Thoracic aorta (tissue), 2 donors: ENCODE measurements around the gene WNK2. TPM values are rescaled to one million over a fixed set of nuclear protein-coding genes. Genes with fewer than 3 reads are reported as not detected.

Source experiments
- ATAC-seq: fragments of 150-250 bp; one replicate; pipeline ENCODE4 v1.8.0; 2017; ENCODE audit warnings: low read depth; ENCODE audit not compliant: insufficient number of reproducible peaks, low FRiP score
- DNase-seq: peaks from one replicate; pipeline ENCODE4 v3.0.0-alpha.2; 2020; ENCODE audit warnings: low spot score
- H3K27ac ChIP-seq, 2 donors: fragments of 200-600 bp; sonication (generic); 1 replicate in 1 of 2; 2 replicates in 1 of 2; pipeline ENCODE4 v1.5.1; 2016; ENCODE audit warnings: mild to moderate bottlenecking in 2 of 2, moderate library complexity in 2 of 2
- H3K27me3 ChIP-seq: fragments of 200-600 bp; sonication (generic); replicated peaks from 2 replicates; pipeline ENCODE4 v1.6.0; 2016; ENCODE audit warnings: mild to moderate bottlenecking; ENCODE audit not compliant: insufficient read depth
- H3K36me3 ChIP-seq: fragments of 200-600 bp; sonication (generic); one replicate; pipeline ENCODE4 v1.5.1; 2016
- H3K4me1 ChIP-seq, 2 donors: fragments of 200-600 bp; sonication (generic); 1 replicate in 1 of 2; 2 replicates in 1 of 2; pipeline versions ENCODE4 v1.5.1 to v1.6.0; 2016; ENCODE audit warnings: low read depth in 2 of 2, mild to moderate bottlenecking in 1 of 2; ENCODE audit not compliant: control insufficient read depth in 1 of 2
- H3K4me3 ChIP-seq: fragments of 200-600 bp; sonication (generic); 2 replicates; pipeline ENCODE4 v1.5.1; 2016; ENCODE audit warnings: mild to moderate bottlenecking
- H3K9me3 ChIP-seq: fragments of 200-600 bp; sonication (generic); 2 replicates; pipeline ENCODE4 v1.5.1; 2016
- total RNA-seq, 2 donors: library from RNA; depleted of rRNA; stranded (reverse); fragments of >200 nt; gene quantifications; one replicate each; pipeline versions ENCODE4 v1.1.0 to v1.2.3, GENCODE V29; 2016
- TF ChIP-seq, protein P1 (sequence below): fragments of 200-600 bp; sonication (generic); IDR thresholded peaks from one replicate; pipeline ENCODE4 v1.5.1; 2019; ENCODE audit warnings: antibody characterized with exemption

WNK2 gene
- total RNA-seq, 2 donors from 2014 or later = 0.95 to 4.7 TPM

DNA sequence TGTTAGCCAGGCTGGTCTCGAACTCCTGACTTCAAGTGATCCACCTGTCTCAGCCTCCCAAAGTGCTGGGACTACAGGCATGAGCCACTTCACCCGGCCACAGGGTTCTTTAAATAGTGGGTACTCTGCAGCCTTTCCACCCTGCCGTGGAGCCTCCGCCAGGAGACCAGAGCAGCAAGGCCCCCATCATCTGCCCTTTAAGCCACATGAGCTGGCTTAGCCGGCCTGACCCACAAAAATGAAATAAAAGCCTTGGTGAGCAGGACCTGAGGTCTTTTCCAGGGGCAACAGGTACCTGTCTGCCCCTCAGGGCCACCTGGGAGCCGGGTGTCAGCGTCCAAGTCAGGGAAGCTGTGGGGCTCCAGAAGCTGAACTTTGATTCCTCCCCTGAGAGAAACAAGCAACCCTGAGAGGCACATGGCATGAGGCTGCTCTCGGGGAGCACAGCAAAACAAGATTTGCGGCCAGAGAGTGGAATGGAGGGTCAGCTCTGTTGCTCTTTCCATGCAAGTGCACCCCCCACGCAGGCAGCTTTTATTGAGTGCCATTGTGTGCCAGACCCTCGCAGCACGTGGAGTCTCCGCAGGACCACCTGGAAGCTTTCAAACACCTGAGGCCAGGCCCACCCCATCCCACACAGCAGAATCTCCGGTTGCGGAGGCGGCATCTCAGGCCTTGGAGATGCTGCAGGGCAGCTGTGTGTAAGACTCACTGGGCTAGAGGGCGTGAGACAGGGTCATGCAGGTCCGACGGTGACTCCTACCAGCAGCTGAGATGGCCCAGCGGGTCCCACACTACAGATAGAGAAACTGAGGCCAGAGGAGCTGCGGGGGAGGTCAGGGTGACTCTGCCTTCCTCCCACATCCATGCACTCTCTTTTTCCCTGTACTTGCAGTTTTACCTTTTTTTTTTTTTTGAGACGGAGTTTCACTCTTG, 4.8 kb upstream of the WNK2 start:
- no peaks in the 10 kb centered on the region for H3K27me3 ChIP-seq
- TF ChIP-seq, protein P1, sequence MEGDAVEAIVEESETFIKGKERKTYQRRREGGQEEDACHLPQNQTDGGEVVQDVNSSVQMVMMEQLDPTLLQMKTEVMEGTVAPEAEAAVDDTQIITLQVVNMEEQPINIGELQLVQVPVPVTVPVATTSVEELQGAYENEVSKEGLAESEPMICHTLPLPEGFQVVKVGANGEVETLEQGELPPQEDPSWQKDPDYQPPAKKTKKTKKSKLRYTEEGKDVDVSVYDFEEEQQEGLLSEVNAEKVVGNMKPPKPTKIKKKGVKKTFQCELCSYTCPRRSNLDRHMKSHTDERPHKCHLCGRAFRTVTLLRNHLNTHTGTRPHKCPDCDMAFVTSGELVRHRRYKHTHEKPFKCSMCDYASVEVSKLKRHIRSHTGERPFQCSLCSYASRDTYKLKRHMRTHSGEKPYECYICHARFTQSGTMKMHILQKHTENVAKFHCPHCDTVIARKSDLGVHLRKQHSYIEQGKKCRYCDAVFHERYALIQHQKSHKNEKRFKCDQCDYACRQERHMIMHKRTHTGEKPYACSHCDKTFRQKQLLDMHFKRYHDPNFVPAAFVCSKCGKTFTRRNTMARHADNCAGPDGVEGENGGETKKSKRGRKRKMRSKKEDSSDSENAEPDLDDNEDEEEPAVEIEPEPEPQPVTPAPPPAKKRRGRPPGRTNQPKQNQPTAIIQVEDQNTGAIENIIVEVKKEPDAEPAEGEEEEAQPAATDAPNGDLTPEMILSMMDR = no peak
- H3K27ac ChIP-seq = no peak overlapping the region
- no peak overlapping the region for H3K4me3 ChIP-seq
- H3K36me3 ChIP-seq = no peaks in the 10 kb centered on the region
- H3K9me3 ChIP-seq = no peaks in the 10 kb centered on the region
- peaks cover 0 to 9% of the 10 kb centered on the region in 2 donors for H3K4me1 ChIP-seq
- ATAC-seq (no peak), DNase-seq (no peak)

DNA sequence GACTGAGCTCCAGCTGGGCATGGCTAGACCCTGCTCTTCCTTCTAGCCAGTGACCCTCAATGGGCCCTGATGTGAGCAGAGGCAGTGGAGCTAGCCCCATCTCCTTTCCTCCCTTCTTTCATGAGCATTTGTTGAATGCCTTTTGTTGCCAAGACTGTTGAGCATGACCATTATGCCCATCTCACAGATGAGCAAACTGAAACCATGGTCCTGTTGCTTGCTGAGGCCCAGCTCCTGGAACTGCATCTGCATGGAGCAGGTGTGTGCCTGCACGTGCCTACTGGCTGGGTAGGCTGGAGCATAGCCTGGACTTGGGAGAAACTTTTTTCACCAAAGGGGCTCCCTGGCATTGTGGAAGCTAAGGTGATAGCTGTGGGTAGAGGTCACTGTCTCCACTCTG, 3.0 kb upstream of the WNK2 start:
- H3K9me3 ChIP-seq = no peaks in the 10 kb centered on the region
- DNase-seq (no peak), ATAC-seq (no peak)
- no peak overlapping the region for H3K27ac ChIP-seq
- H3K27me3 ChIP-seq = no peaks in the 10 kb centered on the region
- TF ChIP-seq, protein P1 = no peak
- no peaks in the 10 kb centered on the region for H3K36me3 ChIP-seq
- H3K4me1 ChIP-seq = peaks cover 4 to 16% of the 10 kb centered on the region in 2 donors
- H3K4me3 ChIP-seq = no peak overlapping the region

DNA sequence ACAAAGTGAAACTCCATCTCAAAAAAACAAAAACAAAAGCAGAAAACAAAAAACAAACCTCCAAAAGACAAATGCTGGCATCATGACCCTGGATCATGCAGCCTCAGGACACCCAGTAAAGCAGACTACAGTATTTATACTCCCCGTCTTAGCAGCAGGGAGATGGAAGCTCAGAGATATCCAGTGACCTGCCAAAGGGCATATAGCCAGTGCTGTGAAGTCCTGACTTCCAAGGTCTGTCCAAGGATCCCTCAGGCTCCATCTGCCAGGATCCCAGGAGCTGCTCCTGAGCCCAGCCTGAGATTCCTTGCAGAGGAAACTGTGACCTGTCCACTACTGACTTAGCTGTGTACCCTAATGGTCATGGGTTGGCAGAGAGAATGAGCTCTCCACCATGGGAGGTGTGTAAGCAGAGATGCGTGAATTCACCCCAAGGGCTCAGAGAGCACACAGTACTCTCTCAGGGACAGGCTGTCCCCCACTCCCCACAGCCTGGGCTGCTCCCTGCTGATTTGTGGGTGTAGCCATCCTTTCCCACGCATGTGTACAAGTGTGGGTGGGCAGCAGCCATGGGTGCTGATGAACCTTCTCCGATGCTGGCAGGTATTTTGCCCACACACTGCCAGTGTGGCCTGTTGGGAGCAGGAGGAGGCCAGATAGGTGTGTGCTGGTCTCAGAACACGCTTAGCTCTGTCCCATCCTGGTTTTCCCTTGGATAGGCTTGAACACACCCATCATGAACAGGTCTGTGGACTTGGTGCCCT, 2.1 kb upstream of the WNK2 start:
- DNase-seq (no peak), ATAC-seq (no peak)
- TF ChIP-seq, protein P1 = no peak
- Histone ChIP-seq H3K27ac (no peak overlapping the region), H3K36me3 (no peaks in the 10 kb centered on the region), H3K27me3 (no peaks in the 10 kb centered on the region), H3K9me3 (no peaks in the 10 kb centered on the region), H3K4me3 (no peak overlapping the region), H3K4me1 (peaks cover 4 to 16% of the 10 kb centered on the region in 2 donors)

DNA sequence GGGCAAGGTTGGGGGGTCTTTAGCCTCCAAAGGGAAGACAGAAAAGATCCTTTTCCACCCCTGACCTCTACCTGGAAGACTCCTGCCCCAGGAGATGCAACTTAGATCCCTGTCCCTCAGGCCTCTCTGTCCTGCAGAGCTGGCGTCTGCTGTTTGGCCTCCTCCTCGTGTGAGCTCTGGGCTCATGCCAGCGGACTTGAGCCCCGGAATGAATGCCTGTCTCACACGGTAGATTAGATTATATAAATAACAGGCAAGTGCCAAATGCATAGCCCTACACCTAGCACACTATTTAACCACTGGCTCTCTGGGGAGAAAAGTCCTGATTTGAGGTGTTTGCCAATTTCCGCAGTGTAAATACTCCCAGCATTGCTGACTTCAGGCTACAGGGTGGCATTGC, 1.4 kb upstream of the WNK2 start:
- H3K27ac ChIP-seq = no peak overlapping the region
- H3K27me3 ChIP-seq = no peaks in the 10 kb centered on the region
- peaks cover 4 to 16% of the 10 kb centered on the region in 2 donors for H3K4me1 ChIP-seq
- no peaks in the 10 kb centered on the region for H3K9me3 ChIP-seq
- no peaks in the 10 kb centered on the region for H3K36me3 ChIP-seq
- no peak overlapping the region for H3K4me3 ChIP-seq
- DNase-seq = no peak
- TF ChIP-seq, protein P1 = no peak
- ATAC-seq = no peak

DNA sequence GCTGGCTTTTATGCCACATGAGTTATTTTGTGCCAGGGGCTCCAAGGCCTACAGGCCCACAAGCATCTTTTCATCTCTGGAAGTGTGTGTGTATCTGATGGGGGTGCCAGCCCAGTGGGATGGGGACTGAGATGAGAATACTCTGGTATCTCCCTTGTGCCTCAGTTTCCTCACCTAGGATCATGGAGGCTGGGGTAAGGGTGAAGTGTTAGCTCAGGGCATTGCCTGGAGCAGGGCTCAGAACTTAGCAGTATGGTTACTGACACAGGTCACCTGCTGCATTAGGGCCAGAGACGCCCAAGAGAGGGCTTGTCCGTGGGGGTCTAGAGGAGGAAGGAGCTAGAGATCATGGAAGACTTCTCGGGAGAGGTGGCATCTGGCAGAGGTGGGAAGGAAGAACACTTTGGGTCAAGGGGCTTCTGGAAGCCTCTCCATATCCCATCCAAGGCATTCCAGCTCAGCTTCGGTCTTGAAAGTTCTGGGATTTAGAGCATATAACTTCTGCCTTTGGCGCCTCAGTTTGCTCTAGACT, 742 bp upstream of the WNK2 start:
- TF ChIP-seq, protein P1 = no peak
- Histone ChIP-seq H3K27me3 (no peaks in the 10 kb centered on the region), H3K27ac (no peak overlapping the region), H3K36me3 (no peaks in the 10 kb centered on the region), H3K9me3 (no peaks in the 10 kb centered on the region), H3K4me1 (peaks cover 4 to 16% of the 10 kb centered on the region in 2 donors), H3K4me3 (peak overlapping the region; percentile 66)
- ATAC-seq = no peak
- DNase-seq = no peak
